HL-60/S4 treated with retinoic acid at 250 ng/mL for 4 days and 3 days (cell line): ENCODE results near the gene ARMC5.

Experiments
- in situ Hi-C: fragments of 300-500 bp; cut with MboI; formaldehyde crosslinking; loops from 2 replicates; pipeline ENCODE4 v1.7.0; 2022; ENCODE audit warnings: low sequenced_read_pairs

ARMC5 gene

DNA sequence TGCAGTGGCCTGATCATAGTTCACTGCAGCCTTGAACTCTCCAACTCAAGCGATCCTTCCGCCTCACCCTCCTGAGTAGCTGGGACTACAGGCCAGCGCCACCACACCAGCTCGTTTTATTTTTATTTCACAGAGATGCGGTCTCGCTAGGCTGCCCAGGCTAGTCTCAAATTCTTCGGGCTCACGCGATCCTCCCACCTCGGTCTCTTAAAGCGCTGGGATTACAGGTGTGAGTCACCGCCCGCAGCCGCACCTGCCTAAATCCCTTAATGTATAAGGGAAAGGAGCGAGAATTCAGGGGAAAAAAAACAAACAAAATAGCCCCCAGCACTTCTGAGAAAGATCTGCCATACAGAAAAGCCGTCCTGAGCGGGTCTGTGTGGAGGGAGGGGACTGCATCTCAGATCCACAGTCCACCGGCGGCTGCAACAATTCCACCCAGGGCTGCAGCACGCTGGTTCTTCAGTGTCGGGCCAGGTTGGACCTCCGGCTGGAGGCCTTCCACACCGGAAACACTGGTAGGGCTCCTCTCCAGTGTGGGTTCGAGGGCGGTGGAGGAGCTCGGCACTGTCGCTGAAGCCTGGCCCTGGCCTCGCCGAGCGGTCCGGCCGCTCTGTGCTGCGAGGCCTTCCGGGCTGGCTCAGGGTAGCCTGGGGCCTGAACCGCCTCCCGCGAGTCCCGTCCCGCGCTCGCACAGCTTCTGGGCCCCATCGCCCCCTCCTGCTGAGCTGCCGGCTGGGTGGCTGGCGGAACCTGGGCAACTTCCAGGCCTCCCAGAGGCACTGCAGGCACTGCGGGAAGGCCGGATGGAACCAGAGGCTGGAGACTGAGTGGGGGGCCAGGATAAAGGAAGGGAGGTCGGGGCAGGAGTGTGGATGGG, 23.7 kb upstream of the ARMC5 start:
- in situ Hi-C loops = loop anchor here (25.0 kb wide), 1 partner anchor 473 kb away; the partner anchor contains the start of gene SETD1A

DNA sequence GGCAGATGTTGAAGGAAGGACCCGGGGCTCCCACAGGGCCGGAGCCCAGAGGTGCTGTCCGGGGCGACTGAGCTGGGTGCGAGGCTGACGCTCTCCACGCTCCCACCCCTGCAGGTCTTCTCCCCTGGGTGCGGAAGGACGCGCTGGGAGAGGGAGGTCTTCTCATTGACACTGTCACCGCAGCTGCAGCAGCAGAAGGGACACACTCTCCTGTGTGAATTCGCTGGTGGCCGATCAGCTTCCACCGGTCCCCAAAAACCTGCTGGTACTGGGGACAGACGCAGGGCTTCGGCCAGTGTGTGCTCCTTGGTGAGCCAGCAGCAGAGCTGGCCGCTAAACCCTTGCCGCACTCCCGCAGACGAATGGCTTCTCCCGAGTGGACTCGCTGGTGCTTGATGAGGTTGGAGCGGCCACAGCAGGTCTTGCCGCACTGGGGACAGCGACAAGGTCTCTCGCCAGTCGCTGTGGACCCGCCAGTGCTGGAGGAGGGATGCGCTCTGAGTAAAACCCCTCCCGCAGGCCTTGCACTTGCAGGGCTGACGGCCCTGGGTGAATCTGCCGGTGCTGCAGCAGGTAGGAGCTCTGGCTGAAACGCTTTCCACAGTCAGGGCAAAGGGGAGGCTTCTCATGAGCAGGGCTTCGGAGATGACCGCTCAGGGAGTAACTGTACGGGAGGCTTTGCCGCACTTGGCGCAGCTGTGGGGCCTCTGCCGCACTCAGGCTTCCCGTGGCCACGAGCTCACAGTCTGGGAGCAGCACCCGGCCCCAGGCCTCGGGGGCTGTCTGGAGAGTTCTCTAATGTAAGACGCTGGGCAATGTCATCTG, 22.9 kb upstream of the ARMC5 start:
- in situ Hi-C loops = loop anchor here (25.0 kb wide), 1 partner anchor 474 kb away; the partner anchor contains the start of gene SETD1A

DNA sequence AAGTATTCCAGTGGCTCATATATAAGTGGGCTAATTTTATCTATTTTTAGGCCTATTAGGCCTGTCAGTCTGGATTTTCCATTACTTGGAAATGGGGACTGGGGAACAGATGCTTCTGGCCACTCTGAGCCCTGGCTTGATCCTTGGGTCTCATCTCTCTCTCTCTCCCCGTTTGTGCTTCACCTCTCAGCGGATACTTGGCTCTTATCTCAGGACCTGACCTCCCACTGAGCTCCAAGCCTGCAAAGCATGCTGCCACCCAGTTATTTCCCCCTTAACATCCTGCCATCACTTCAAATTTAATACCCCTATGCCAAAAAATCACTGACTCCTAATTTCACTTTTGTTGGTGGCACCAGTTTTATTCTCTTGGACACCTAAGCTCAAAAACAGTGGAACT, 20.9 kb upstream of the ARMC5 start:
- in situ Hi-C loops = loop anchor here (25.0 kb wide), 1 partner anchor 476 kb away; the partner anchor contains the start of gene SETD1A

- in situ Hi-C loops = loop anchor here (25.0 kb wide), 1 partner anchor 477 kb away; the partner anchor contains the start of gene SETD1A
These were observed 20.3 kb upstream of the ARMC5 start for GRCh38 chr16:31439023-31439422.

DNA sequence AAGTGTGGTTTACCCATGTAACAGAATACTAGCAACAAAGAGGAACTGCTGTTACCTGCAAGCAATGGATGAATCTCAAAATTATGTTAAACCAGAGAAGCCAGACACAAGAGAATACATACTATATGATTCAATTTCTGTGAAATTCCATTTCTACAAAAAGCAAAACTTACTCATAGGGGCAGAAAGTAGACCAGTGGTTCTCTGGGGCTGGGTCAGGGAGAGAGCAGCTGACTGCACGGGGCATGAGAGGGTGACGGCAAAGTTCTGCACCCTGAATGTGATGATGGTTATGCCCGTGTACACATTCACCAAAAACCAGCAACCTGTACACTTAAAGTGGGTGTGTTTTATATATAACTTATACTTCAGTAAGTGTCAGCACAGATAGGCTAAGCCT, 19.8 kb upstream of the ARMC5 start:
- in situ Hi-C loops = loop anchor here (25.0 kb wide), 1 partner anchor 477 kb away; the partner anchor contains the start of gene SETD1A

DNA sequence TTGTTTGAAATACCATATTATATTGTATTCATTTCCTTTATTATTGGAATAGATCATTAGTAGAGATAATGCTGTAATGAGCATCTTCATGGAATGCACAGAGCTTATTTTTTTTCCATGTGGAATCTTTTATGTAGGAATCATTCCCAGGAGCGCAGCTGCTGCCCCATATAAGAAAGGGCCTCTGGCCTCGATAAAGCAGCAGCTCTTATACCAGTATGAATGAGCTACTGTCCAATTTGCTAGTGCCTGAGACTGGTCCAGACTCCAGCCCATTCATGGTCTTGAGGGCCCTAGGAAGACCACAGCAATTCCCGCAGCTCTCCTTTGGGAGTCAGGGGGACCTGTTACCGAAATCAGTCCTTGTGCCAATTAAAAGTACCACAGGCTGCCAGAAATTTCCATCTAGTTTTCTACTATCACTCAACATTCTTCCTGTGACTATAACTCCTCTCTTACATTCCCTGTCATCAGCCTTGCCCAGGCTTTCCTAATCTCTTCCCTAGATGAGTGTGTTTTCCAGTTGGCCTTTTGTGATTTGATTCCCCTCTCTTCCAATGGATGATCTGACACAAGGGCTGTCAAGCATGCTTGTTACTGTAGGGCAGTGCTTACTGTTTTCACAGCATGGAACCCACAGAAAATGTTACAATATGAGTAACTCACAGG, 18.7 kb upstream of the ARMC5 start:
- in situ Hi-C loops = loop anchor here (25.0 kb wide), 1 partner anchor 478 kb away; the partner anchor contains the start of gene SETD1A

GRCh38 chr16:31441956-31442355, 17.3 kb upstream of the ARMC5 start:
- in situ Hi-C loops = loop anchor here (25.0 kb wide), 1 partner anchor 480 kb away; the partner anchor contains the start of gene SETD1A

- in situ Hi-C loops = loop anchor here (25.0 kb wide), 1 partner anchor 484 kb away; the partner anchor contains the start of gene SETD1A
These were observed 13.4 kb upstream of the ARMC5 start for GRCh38 chr16:31445931-31446330.

DNA sequence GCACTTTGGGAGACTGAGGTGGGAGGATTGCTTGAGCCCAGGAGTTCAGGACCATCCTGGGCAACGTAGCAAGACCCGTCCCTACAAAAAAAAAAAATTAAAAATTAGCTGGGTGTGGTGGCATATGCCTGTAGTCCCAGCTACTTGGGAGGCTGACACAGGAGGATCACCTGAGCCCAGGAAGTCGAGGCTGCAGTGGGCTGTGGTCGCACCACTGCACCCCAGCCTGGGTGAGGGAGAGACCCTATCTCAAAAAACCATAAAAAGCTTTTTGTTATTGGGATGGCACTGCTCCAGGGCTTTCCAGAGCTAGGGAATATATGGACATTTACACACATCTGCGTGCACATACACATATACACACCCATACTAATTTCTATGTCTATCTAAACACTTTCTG, 8.1 kb upstream of the ARMC5 start:
- in situ Hi-C loops = loop anchor here (10.0 kb wide), 2 partner anchors 376 to 424 kb away; partner anchors contain the start of genes ZNF267, ZNF646 and ZNF668

GRCh38 chr16:31451681-31452351, 7.5 kb upstream of the ARMC5 start:
- in situ Hi-C loops = loop anchor here (10.0 kb wide), 2 partner anchors 377 to 423 kb away; partner anchors contain the start of genes ZNF267, ZNF646 and ZNF668

DNA sequence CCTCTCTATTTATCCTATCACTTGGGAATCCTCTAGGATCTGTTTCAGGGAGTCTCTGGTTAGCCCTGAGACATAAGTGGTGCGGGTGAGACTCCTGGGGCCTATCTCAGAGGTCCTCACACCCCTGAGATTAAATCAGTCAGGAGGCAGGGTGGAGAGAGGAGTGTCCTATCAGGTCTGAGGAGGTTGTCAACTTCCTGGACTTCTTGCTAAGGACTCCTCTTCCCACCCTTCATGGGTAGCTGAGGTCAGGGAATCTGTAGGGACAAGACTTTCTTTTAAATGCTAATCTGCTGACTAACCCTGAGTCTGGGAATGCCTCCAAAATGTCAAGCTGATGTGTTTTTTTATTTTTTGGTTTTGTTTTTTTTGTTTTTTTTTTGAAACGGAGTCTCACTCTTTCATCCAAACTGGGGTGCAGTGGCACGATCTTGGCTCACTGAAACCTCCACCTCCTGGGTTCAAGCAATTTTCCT, 6.6 kb upstream of the ARMC5 start:
- in situ Hi-C loops = loop anchor here (10.0 kb wide), 2 partner anchors 378 to 422 kb away; partner anchors contain the start of genes ZNF267, ZNF646 and ZNF668

DNA sequence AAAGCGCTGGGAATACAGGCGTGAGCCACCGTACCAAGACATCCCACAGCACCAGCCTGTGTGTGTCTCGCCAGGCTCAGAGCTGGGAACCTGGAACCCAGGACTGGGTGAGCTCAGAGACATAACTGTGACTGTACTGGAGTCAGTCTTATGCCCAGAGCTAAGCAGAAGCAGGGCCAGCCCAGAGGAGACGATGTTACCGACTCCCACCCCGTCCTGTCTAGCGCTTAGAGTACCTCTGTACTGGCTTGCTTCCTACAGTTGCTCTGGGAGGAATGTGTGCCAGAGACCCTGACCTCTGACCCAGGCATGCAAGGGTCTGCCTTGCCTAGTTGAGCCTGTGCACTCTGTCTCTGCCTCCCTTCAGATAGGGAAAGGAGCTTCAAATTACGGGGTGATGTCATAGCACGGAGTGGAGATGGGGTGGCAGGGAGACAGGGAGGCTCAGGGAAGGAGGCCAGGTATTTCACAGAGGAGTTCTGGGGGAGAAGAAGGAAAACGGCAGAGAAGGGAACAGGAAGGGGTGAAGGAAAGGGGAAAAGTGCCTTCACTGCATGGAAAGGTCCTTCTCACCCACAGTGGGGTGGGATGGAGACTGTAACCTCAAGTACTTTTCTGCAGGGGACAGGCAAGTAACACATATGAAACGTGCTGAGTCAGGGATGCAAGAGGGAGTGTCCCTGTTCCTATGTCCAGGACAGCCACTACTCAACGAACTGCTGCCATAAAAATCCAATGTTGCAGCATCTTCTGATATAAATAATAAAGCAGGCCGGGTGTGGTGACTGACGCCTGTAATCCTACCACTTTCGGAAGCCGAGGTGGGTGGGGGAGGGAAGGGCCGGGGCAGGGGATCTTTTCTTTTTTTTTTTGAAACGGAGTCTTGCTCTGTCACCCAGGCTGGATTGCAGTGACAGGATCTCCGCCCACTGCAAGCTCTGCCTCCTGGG, 5.8 kb upstream of the ARMC5 start:
- in situ Hi-C loops = loop anchor here (10.0 kb wide), 2 partner anchors 379 to 421 kb away; partner anchors contain the start of genes ZNF267, ZNF646 and ZNF668

GRCh38 chr16:31455601-31456314, 3.5 kb upstream of the ARMC5 start:
- in situ Hi-C loops = loop anchor here (10.0 kb wide), 2 partner anchors 381 to 419 kb away; partner anchors contain the start of genes ZNF267, ZNF646 and ZNF668

GRCh38 chr16:31456988-31457360, 2.3 kb upstream of the ARMC5 start:
- in situ Hi-C loops = loop anchor here (10.0 kb wide), 2 partner anchors 382 to 418 kb away; partner anchors contain the start of genes ZNF267, ZNF646 and ZNF668

GRCh38 chr16:31458073-31458843, 1.0 kb upstream of the ARMC5 start:
- in situ Hi-C loops = loop anchor here (10.0 kb wide), 2 partner anchors 383 to 417 kb away; partner anchors contain the start of genes ZNF267, ZNF646 and ZNF668
